ENCODE measurements around the gene FOXP4.

The FOXP4 gene

DNA sequence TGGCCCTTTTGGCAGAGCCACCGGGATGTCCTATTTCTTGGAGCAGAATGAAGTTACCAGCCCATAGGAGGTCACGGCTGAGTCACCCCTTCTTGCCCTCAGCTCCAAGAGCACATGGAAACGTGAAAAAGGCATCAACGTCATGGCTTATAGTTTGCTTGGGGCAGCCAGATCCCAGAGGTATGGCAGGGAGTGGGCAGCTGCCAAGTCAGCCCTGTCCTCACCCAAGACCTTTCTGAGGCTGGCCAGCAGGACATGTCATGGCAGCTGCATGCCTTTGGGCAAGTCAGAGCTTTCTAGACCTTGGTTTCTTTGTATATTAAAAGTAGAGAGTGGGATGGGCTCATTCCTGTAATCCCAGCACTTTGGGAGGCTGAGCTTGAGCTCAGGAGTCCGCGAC, 83.9 kb downstream of the FOXP4 start:
- DNase-seq (ENCODE audit: low read depth), result no peak

DNA sequence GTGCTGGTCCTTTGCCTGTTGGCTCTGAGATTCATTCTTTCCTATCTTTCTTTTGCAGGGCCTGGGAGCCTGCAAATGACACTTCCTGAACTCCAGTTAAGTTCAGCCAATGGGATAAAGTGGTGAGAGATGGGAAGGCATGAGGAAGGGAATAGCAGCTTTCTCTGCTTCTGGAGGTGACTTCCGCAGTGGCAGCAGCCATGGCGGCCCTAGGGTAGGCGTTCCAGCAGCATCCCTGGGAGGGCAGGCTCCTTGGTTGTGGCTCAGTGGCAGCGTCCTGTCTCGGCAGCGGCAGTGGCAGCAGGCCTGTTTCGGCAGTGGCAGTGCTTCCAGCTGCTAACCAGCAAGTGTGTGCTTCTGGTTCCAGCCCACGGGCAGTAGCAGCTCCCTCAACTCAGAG, 84.8 kb downstream of the FOXP4 start:
- no peak for DNase-seq (ENCODE audit: low read depth)

DNA sequence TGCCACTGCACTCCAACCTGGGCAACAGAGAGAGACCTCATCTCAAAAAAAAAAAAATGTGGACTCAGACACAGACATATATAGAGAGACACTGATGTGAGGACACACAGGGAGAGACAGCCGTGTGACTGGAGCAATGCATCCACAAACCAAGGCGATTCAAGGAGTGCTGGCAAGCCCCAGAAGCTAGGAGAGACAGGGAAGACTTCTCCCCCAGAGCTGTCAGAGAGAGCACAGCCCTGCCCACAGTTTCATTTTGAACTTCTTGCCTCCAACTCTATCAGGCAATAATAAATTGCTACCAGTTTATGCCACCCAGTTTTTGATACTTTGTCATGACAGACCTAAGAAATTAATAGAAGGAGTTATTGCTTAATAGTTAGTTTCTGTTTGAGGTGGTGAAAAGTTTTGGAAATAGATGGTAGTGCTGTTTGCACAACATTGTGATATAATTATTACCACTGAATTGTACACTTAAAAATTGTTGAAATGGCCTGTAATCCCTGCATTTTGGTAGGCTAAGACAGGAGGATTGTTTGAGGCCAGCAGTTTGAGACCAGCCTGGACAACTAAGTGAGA, 87.0 kb downstream of the FOXP4 start:
- DNase-seq (ENCODE audit: low read depth), result no peak

DNA sequence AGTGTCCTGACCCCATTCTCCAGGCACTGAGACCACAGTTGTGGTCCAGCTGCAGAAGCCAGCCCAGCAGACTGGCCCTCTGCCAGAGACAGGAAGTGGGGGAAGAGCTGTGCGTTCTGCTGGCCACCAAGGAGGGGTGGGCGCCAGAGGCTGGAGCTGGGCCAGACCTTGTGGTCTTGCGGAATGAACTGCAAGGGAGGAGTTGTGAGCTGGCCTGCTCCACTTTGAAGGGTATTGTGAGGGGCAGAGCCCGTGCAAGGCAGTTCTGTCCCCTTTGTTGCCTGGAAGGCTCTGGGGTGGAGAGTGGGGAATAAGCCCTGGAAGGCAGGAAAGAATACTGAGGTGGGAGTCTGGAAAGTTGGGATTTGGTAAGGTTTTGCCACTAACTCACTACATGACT, 88.5 kb downstream of the FOXP4 start:
- no peak for DNase-seq (ENCODE audit: low read depth)

DNA sequence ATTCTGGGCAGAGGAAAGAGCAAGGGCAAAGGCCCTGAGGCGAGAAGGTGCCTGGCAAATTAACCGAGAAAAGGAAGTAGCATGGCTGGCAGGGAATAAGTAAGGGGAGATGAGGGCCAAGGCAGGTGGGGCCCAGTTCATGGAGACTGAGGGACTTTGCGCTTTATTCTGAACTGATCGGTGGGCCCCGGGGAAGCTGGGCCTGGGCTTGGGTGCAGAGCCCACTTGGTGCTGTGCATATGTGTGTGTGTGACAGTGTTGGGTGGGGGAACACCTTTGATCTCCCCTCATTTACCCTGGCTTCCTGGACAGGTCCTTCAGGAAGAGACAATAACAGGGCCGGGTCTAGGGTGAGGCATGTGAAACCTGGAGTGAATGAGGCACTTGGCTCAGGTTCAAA, 89.2 kb downstream of the FOXP4 start:
- no peak for DNase-seq (ENCODE audit: low read depth)

DNA sequence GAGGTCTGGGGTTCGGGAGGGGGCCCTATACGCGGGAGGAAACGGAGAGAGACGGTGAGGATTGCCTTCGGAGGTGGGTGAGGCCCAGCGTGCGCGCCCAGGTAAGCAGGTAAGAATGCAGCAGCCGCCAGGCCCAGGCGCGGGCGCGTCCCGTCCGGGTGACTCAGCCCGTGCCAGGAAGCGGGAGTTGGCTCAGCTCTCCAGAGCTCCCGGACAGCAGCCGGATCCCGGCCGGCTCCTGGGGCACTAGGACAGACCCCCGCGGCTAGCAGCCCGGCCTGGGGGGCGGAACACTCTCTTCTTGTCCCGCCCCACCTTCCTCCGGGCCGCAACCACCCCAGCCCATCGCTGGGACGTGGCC, 90.6 kb downstream of the FOXP4 start:
- DNase-seq (ENCODE audit: low read depth), result no peak

DNA sequence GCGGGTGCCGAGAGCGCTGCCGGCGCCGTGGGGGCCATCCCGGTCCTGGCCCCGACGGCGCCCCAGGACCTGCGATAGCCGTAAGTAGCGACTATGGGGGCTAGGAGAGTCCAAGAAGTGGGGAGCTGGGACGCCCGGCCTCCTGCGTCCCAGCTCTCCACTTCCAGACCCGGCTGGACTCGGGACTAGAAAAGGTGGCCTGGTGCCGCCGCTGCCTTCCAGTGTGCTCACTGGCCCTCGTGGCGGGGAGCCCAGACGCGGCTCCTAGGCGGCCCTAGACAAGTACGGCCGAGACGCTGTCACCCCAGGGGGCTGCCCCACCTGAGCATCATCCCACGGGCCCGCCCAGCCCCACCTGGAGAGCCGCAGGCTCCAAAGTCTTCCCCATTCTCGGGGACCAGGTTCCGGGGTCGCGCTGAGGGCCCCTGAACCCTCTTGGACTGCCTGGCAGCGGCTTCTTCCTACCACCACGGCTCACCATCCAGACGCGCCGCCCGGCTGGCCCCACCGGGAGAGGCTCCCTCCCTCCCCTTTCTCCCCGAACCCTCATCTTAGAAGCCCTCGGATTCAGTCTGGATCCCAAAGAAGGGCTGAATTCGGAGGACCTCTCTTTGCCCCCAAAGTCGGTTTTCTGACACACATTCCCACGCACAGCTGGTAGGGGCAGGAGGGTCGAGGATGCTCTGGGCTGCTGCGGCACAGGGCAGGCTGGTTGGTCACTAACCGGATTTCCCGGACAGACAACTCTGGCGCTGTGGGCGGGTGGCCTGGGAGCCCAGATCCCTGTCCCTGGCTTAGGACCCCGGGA, 91.2 kb downstream of the FOXP4 start:
- no peak for DNase-seq (ENCODE audit: low read depth)

DNA sequence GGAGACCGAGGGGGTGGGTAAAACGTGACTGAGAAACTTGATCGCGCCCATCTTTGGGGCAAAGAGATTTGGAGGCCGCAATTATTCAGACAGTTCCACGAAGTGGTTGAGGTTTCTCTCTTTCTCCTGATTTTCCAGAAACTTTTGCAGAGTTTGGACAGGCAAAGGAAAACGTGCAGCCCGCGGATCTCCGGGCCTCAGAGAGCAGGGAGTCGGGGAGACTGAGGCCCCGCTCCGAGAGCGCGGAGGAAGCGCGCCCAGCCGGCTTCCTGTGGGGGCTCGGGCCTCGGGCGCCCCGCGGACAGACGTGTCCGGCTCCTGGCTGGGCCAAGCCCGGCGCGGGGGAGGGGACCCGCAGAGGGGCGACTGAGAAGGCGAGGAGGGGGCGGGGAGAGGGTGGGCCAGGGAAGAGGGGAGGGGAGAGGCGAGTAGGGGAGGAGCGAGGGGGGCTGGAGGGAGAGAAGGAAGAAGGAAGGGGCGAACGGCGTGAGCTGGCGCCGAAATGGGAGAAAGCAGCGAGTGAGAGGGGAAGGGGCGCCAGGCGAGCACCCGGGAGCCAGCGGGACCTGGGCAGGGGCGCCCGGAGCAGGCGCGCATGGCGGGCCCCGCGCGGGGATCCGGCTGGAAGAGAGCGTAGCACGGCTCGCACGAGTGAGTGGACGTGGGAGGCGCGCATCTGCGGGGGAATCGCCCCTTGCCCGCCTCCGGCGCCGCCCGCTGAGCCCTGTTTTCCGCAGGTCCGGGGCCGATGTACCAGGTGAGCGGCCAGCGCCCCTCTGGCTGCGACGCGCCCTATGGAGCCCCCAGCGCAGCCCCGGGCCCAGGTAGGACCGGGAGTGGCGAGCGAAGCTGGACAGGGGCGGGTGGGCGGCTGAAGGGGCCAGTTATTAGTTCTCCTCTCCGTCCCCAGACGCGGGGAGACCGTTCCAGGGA, 92.1 kb downstream of the FOXP4 start, which contains the start of gene MDFI:
Gene MDFI, plus strand, starts transcription at position 467 of the 933 bp plus-strand sequence. Its CDS starts 282 bp downstream, at position 749.
- no peak for DNase-seq (ENCODE audit: low read depth)

DNA sequence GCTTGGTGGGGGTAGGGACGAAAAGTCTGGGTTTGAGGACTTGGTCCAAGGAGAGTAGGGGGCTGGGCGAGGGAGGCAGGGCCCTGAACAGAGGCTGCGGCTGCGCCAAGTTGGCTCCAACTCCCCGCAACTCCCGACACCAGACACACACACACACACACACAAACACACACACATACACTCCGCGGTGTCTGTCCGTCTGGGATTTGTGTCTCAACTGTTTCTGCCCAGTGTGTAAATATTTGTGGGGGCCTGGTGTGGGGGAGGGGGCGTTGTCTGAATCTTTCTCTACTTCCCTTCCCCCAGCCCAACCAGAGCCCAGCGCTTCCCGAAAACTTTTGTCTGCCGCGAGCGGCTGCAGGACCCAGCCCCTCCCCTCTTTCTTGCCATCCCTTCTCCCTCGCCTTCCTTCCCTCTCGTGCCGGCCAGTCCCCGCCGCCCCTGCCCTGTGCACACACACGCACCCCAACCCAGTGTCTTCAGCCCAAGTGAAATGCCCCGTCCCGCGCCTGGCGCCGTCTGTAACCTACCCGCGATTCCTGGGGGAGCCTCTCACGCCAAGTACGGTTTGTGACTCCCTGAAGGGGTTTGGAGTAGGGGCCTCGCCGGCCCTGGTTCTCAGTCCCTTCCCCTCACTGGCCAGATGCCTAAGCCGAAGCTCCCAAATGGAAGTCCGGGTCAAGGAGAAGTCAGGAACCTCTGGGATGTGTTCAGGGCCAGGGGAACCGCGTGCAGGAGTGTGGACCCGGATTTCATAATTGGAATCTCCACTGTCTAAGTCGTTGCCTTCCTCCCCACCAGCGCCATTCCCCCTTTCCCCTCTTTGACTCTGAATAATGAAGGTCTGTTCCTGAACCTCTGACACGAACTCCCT, 93.0 kb downstream of the FOXP4 start:
- no peak for DNase-seq (ENCODE audit: low read depth)

DNA sequence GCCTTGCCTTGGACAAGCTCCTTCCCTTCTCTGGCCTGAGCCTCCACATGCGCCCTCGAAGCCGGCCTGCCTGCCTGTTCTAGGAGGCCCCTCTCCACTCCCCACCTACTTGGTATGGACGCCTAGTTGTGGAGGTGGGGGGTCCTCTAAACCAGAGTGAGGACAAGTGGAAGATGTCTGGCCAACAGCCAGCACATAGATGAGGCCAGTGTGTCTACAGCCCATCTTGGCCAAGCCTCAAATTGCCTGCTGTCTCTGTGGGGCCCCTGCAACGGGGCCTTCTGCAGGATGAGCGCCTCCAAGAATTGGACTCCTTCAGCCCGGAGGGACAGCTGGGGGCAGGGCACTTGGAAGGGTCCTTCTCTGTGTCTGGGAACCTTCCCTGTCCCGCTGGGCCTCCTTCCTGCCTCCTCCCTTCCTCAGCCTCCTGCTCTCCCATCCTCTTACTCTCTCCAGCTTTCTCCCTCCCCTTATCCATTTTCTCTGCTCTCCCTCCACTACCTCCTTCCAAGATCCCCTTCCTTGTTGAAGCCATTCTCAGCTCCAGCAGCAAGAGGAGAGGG, 93.7 kb downstream of the FOXP4 start:
- no peak for DNase-seq (ENCODE audit: low read depth)

DNA sequence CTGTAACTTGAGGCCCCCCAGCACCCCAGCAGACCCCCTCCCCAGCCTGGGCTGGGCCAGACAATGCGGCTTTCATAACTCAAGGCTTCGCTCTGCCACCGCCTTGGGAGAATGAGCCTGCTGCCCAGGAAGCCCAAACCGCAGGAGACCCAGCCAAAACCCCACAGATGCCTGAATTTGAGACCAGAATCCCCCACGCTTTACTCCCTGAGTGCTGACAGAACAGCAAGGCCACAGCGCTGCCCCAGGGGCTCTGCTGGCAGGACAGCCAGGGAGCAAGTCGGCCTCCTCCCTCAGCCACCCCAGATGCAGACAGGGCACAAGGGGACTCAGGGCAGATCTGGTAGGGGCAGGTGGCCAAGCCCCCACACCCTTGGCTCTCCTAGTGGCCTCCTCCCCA, 94.2 kb downstream of the FOXP4 start:
- no peak for DNase-seq (ENCODE audit: low read depth)

DNA sequence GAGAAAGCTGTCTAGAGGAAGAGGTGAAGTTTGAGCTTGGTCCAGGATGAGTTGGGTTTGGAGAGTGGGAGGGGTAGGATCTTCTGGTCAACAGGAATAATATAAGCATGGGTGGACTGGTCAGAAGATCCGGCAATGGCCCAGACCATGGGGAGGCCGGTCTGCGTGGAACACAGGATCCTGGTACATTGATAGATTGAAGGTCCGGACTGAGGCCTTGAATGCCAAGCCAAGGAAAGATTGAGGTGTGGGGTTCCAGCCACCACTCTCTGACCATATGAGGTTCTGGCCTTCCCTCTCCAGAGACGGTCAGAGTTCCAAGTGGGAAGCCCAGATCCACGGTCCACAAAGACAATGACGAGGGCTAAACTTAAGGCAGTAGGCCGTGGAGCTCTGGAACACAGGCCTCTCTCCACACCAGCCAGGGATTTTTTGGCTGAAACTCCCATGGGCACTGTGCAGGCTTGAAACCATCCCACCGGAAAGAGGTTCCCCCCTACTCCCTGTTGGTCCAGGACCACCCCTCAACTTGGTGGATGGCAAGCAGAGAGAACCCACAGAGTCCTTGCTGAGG, 95.3 kb downstream of the FOXP4 start:
- DNase-seq (ENCODE audit: low read depth), result no peak

DNA sequence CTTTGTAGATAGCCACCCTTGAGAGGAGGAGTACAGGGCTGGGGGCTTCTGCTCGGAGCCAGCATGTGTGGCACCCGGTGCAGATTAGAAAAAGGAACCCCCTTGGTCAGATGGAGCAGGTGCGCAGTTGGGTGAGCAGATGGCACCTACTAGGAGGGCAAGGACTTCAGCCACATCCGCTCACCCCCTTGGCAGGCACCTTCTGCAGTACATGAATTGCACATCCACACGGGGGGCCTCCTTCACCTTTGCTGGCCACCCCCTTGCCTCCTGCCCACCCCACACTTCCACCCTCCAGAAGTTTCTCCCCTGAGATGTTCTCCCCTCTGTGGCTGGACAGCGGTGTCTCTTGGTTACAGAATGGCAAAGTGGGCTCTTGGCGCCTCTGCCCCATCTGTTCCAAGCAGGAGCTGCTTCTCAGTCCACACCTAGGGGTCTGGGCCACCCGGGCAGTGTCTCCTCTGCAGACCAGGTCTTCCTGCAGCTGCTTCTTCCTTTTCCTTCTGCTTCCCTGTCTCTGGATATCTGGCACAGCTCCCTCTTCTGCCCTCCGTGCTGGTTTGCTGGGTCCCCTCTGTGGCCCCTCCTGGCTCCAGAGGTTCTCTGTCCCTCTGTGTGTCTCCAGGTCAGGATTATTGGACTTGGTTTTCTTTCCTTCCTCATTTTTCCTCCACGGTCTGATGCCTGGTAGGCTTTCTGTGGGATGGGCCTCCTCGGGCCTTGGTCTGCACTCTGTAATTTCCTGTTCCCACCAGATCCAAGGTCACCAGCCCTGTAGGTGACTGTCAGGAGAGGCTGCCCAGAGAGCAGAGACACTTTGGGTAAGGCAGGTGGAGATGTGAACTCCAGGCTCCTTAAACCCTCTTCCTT, 96.1 kb downstream of the FOXP4 start:
- DNase-seq (ENCODE audit: low read depth), result no peak

DNA sequence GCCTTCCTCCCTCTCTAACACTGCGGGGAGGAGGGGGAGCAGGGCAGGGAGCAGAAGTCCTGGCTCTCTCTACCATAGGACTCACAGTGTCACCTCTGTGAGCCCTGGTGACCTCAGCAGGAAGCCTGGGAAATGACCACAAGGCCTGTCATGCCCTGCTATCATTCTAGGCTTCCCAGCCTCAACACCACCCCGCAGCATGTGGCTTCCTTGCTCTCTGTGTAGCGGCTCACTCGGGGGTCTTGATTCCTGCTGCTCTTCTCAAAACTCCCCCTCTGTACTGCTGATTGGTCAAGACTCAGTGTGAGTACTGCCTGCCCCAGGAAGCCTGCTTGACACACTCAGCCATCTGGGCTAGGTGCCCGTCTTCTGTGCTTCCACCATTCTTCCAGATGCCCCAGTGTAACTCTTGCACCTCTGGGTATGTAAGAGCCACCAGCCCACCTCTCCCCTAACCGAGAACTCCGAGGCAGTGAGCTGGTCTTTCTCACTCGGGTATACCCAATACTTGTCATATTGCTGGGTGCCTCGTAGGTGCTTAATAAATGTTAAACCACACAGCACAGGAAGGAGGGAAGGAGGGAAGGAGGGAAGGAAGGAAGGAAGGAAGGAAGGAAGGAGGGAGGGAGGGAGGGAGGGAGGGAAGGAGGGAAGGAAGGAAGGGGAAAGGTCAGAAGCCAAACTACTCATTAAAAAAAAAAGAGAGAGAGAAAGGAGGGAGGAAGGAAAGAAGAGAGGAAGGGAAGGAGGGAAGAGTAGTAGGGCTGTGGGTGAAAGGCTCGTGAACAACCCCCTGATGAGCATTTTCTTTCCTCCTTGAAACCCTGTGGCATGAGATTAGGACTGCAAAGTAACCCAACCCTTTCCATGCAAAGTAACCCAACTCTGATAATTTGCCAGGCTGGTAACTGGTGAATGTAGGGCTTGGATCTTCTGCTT, 97.0 kb downstream of the FOXP4 start:
- DNase-seq (ENCODE audit: low read depth), result no peak

DNA sequence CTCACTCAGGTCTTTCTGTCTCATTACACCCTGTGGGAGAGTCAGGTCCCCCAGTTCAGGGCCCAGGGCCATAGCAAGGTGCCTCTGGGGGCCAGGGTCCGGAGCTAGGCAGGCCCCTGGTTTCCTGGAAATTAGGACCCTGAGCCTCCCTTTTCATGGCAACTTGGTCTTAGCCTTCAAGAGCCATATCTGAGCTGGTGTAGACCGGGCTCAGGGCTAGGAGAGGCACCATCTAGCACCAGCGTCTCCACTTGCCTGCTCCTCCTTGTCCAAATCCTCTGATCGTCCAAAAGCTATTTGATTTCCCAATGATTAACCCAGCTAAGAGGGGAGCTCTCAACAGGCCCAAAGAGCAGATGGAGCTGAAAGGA, 97.7 kb downstream of the FOXP4 start:
- no peak for DNase-seq (ENCODE audit: low read depth)

DNA sequence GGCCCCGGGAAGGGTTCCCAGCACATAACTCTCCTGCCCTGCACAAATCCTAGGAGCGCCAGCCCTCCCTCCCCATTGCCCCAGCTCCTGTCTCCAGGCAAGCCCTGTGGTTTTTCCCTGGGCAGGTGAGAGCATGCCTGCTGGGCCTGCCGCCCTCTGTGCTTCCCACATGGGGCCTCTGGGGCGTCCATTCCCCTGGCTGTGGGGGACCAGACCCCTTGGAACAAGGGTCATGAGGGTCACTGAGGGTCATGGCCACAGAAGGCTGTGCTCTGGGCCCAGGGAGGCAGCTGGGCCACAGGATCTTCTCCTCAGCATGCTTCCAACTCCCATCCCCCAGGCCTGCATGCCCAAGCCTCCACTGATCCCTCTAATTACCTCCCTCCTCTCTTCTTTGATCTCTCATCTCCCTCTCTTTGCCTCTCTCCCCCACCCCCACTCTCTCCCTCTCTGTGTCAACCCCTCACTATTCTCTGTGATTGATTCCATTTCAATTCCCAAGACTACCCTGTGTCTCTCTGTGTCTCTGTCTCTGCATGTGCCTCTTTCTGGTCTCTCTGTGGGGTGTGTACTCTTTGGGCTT, 98.2 kb downstream of the FOXP4 start:
- DNase-seq (ENCODE audit: low read depth), result no peak

DNA sequence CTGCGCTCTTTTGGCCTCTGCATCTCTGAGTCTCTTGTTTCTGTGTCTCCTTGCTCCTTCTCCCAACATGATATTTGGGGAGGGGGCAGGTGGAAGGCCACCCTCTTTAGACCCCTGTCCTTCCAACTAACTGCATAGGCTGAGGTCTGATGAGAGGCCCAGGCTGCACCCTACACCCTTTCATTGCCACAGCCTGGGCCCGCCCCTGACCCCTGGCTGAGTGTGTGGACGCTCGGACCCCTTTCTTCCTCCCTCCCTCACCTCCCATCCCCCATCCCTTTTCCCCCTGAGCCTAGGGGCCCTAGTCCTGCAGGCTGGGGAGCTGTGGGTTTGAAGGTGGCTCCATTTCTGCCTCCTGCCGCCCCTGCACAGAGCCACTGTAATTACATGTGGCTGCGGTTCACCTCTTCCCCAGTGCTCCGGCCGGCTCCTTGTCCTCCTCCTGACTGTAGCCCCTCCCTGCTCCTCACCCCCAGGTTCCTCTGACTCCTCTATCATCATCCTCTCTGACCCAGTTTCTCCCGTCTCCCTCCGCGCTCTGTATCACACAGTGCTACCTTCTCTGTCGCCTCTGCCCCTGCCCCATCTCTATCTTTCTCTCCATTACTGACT, 98.9 kb downstream of the FOXP4 start:
- DNase-seq (ENCODE audit: low read depth), result no peak
